Right kidney (tissue), 1 donor: ENCODE measurements around the gene SLC25A41.

ENCODE experiments used
- DNase-seq: peaks from one replicate; pipeline ENCODE4 v3.0.0-alpha.2; 2016

SLC25A41 gene

GRCh38 chr19:6460099-6460884, 26.7 kb upstream of the SLC25A41 start:
- DNase-seq, result peak; percentile 95

- no peak for DNase-seq
Observed at GRCh38 chr19:6459262-6460098, 25.9 kb upstream of the SLC25A41 start, which contains the start of gene SLC25A23. Gene SLC25A23, minus strand, starts transcription at chr19:6459792. Its CDS starts 164 bp downstream, at chr19:6459628.

GRCh38 chr19:6458695-6459261, 25.2 kb upstream of the SLC25A41 start:
- peak; percentile 45 for DNase-seq

- DNase-seq, result no peak
Observed at GRCh38 chr19:6457958-6458694, 24.6 kb upstream of the SLC25A41 start.

GRCh38 chr19:6455924-6456323, 22.4 kb upstream of the SLC25A41 start:
- DNase-seq, result no peak

- no peak for DNase-seq
Observed at GRCh38 chr19:6453951-6454565, 20.5 kb upstream of the SLC25A41 start.

- no peak for DNase-seq
Observed at GRCh38 chr19:6452899-6453298, 19.3 kb upstream of the SLC25A41 start.

GRCh38 chr19:6452223-6452614, 18.7 kb upstream of the SLC25A41 start:
- DNase-seq, result no peak

- DNase-seq, result no peak
Observed at GRCh38 chr19:6451583-6452222, 18.1 kb upstream of the SLC25A41 start.

- no peak for DNase-seq
Observed at GRCh38 chr19:6450166-6450565, 16.6 kb upstream of the SLC25A41 start.

- DNase-seq, result no peak
Observed at GRCh38 chr19:6448045-6448444, 14.5 kb upstream of the SLC25A41 start.

GRCh38 chr19:6446452-6446851, 12.9 kb upstream of the SLC25A41 start:
- DNase-seq, result no peak

GRCh38 chr19:6443986-6444385, 10.4 kb upstream of the SLC25A41 start:
- DNase-seq, result no peak

GRCh38 chr19:6442087-6442688, 8.6 kb upstream of the SLC25A41 start:
- no peak for DNase-seq

GRCh38 chr19:6440905-6441304, 7.3 kb upstream of the SLC25A41 start:
- DNase-seq, result no peak

GRCh38 chr19:6439743-6440142, 6.2 kb upstream of the SLC25A41 start:
- DNase-seq, result no peak

GRCh38 chr19:6433165-6433564, 398 bp downstream of the SLC25A41 start:
- no peak for DNase-seq

GRCh38 chr19:6431891-6432290, 1.7 kb downstream of the SLC25A41 start:
- no peak for DNase-seq

- no peak for DNase-seq
Observed at GRCh38 chr19:6429419-6430221, 3.9 kb downstream of the SLC25A41 start.
